GM23338 (cell line): ENCODE results near the gene CDH8. TPM values are rescaled to one million over a fixed set of nuclear protein-coding genes. Genes with fewer than 3 reads are reported as not detected.

Experiments
- ATAC-seq: fragments of 200-7000 bp; cut with Tn5 transposase; 3 replicates; pipeline ENCODE4 v1.9.1; 2020
- DNase-seq: peaks from one replicate; pipeline ENCODE4 v3.0.0-alpha.2; 2015; ENCODE audit warnings: low spot score
- H2AFZ ChIP-seq: fragments of 200-600 bp; sonication (generic); 2 replicates; pipeline ENCODE4 v1.8.0; 2016; ENCODE audit warnings: antibody characterized with exemption, mild to moderate bottlenecking, moderate library complexity
- H3F3A ChIP-seq: fragments of 200-600 bp; sonication (generic); replicated peaks from 2 replicates; pipeline ENCODE4 v1.8.0; 2017; ENCODE audit warnings: antibody characterized with exemption, mixed run types, low read depth
- H3K27ac ChIP-seq: fragments of 200-600 bp; sonication (generic); 2 replicates; pipeline ENCODE4 v1.6.1; 2016; ENCODE audit warnings: low read depth
- H3K27me3 ChIP-seq: fragments of 200-600 bp; sonication (generic); 2 replicates; pipeline ENCODE4 v1.8.0; 2016; ENCODE audit warnings: mild to moderate bottlenecking, mixed run types, moderate library complexity; ENCODE audit not compliant: insufficient read depth
- H3K36me3 ChIP-seq: fragments of 200-600 bp; sonication (generic); 2 replicates; pipeline ENCODE4 v1.8.0; 2016; ENCODE audit warnings: mild to moderate bottlenecking; ENCODE audit not compliant: insufficient read depth
- H3K4me1 ChIP-seq: fragments of 200-600 bp; sonication (generic); 2 replicates; pipeline ENCODE4 v1.8.0; 2016; ENCODE audit warnings: mild to moderate bottlenecking, moderate library complexity; ENCODE audit not compliant: insufficient read depth
- H3K4me2 ChIP-seq: fragments of 200-600 bp; sonication (generic); 2 replicates; pipeline ENCODE4 v1.7.1; 2017; ENCODE audit warnings: mixed run types
- H3K4me3 ChIP-seq: fragments of 200-600 bp; sonication (generic); 2 replicates; pipeline ENCODE4 v1.6.1; 2016; ENCODE audit warnings: mixed run types
- H3K79me2 ChIP-seq: fragments of 200-600 bp; sonication (generic); replicated peaks from 2 replicates; pipeline ENCODE4 v1.8.0; 2017; ENCODE audit warnings: mild to moderate bottlenecking; ENCODE audit not compliant: insufficient read depth
- H3K9me2 ChIP-seq: fragments of 200-600 bp; sonication (generic); 2 replicates; pipeline ENCODE4 v1.8.0; 2017; ENCODE audit not compliant: insufficient read depth
- H4K20me1 ChIP-seq: fragments of 200-600 bp; sonication (generic); replicated peaks from 2 replicates; pipeline ENCODE4 v1.8.0; 2017; ENCODE audit warnings: mild to moderate bottlenecking; ENCODE audit not compliant: insufficient read depth
- H3K27ac Mint-ChIP-seq: 2 replicates; pipeline ENCODE4 v1.8.0; 2020; ENCODE audit warnings: inconsistent platforms, mild to moderate bottlenecking, moderate library complexity, mixed read lengths
- H3K27me3 Mint-ChIP-seq: 3 replicates; pipeline ENCODE4 v1.8.0; 2022; ENCODE audit warnings: low read depth, mild to moderate bottlenecking, moderate library complexity, mixed read lengths, inconsistent platforms; ENCODE audit not compliant: insufficient read depth, poor library complexity
- H3K36me3 Mint-ChIP-seq: 3 replicates; pipeline ENCODE4 v1.8.0; 2021; ENCODE audit warnings: low read depth, mild to moderate bottlenecking, inconsistent platforms, moderate library complexity, mixed read lengths
- H3K4me1 Mint-ChIP-seq: 3 replicates; pipeline ENCODE4 v1.8.0; 2020; ENCODE audit warnings: mild to moderate bottlenecking, inconsistent platforms, mixed read lengths
- H3K4me3 Mint-ChIP-seq: 3 replicates; pipeline ENCODE4 v1.8.0; 2021; ENCODE audit warnings: moderate library complexity, mild to moderate bottlenecking, inconsistent platforms, mixed read lengths
- H3K9me3 Mint-ChIP-seq: 3 replicates; pipeline ENCODE4 v1.8.0; 2020; ENCODE audit warnings: moderate library complexity, mild to moderate bottlenecking, inconsistent platforms, mixed read lengths
- EZH2 ChIP-seq: fragments of 200-600 bp; sonication (generic); IDR thresholded peaks from one replicate; pipeline ENCODE4 v1.8.0; 2017; ENCODE audit warnings: antibody characterized with exemption, mild to moderate bottlenecking, low read depth; ENCODE audit not compliant: unreplicated experiment
- EZH2phosphoT487 ChIP-seq: fragments of 200-600 bp; sonication (generic); IDR thresholded peaks from one replicate; pipeline ENCODE4 v1.8.1; 2018; ENCODE audit warnings: antibody characterized with exemption; ENCODE audit not compliant: unreplicated experiment
- JUNB ChIP-seq: IDR thresholded peaks from one replicate; pipeline ENCODE4 v1.6.1; 2016; ENCODE audit warnings: antibody characterized with exemption; ENCODE audit not compliant: unreplicated experiment
- POLR2AphosphoS5 ChIP-seq: IDR thresholded peaks from 2 replicates; pipeline ENCODE4 v1.6.1; 2016; ENCODE audit warnings: antibody characterized with exemption, low read depth
- ZNF114 ChIP-seq: fragments of 250-450 bp; sonication (Bioruptor Pico); IDR thresholded peaks from 2 replicates; pipeline ENCODE4 v1.5.0; 2020; ENCODE audit warnings: mild to moderate bottlenecking, moderate library complexity
- ZNF331 ChIP-seq: fragments of 250-450 bp; sonication (Bioruptor Pico); IDR thresholded peaks from 2 replicates; pipeline ENCODE4 v1.5.0; 2020; ENCODE audit warnings: low read depth, mild to moderate bottlenecking, moderate library complexity
- polyA plus RNA-seq: library from polyadenylated mRNA; unstranded; fragments of >200 nt; fragmentation: Nextera tagmentation; extraction: Ambion mirVana; gene quantifications from 2 replicates; pipeline ENCODE4 v1.2.1, GENCODE V29; 2016
- total RNA-seq: library from RNA; depleted of rRNA; stranded (reverse); fragments of >200 nt; shearing (Covaris generic); gene quantifications from 2 replicates; pipeline ENCODE4 v1.2.3, GENCODE V29; 2014
- TF ChIP-seq, protein P1 (sequence below): IDR thresholded peaks from one replicate; pipeline ENCODE4 v1.6.1; 2018; ENCODE audit warnings: antibody characterized with exemption; ENCODE audit not compliant: unreplicated experiment
- TF ChIP-seq, protein P2 (sequence below): IDR thresholded peaks from 2 replicates; pipeline ENCODE4 v1.6.1; 2016; ENCODE audit warnings: antibody characterized with exemption
- TF ChIP-seq, protein P3 (sequence below): fragments of 250-450 bp; sonication (Bioruptor Pico); IDR thresholded peaks from 2 replicates; pipeline ENCODE4 v1.5.0; 2020; ENCODE audit warnings: mild to moderate bottlenecking, moderate library complexity

The CDH8 gene
- total and polyA plus RNA-seq, 2 experiments from 2014 or later = 10.2 to 11.7 TPM

DNA sequence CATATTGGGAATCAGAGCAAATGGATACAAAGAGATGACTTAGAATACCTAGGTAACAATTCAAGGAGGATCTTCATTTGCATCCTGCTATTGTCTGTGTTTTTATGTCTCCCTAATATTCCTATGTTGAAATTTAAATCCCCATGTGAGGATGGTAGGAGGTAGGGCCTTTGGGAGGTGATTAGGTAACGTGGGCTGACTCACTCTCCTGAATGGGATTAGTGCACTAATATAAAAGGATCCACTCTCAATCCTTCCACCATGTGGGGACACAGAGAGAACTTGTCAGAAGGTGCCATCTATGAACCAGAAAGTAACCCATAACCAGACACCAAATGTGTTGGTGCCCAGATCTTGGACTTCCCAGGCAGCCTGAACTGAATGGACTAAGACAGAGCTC, 83.4 kb downstream of the CDH8 start:
- H2AFZ ChIP-seq = no peak overlapping the region
- no peak overlapping the region for H3K4me3 ChIP-seq
- peaks cover 1% of the 10 kb centered on the region for H3K27me3 Mint-ChIP-seq
- DNase-seq (no peak), ATAC-seq (no peak)
- H3K4me1 Mint-ChIP-seq = peaks cover 29% of the 10 kb centered on the region
- H3K79me2 ChIP-seq = no peaks in the 10 kb centered on the region
- no peaks in the 10 kb centered on the region for H3K9me2 ChIP-seq
- H3K4me1 ChIP-seq = peaks cover 30% of the 10 kb centered on the region
- no peak for TF ChIP-seq POLR2AphosphoS5
- TF ChIP-seq EZH2phosphoT487 = no peak
- TF ChIP-seq, protein P1, sequence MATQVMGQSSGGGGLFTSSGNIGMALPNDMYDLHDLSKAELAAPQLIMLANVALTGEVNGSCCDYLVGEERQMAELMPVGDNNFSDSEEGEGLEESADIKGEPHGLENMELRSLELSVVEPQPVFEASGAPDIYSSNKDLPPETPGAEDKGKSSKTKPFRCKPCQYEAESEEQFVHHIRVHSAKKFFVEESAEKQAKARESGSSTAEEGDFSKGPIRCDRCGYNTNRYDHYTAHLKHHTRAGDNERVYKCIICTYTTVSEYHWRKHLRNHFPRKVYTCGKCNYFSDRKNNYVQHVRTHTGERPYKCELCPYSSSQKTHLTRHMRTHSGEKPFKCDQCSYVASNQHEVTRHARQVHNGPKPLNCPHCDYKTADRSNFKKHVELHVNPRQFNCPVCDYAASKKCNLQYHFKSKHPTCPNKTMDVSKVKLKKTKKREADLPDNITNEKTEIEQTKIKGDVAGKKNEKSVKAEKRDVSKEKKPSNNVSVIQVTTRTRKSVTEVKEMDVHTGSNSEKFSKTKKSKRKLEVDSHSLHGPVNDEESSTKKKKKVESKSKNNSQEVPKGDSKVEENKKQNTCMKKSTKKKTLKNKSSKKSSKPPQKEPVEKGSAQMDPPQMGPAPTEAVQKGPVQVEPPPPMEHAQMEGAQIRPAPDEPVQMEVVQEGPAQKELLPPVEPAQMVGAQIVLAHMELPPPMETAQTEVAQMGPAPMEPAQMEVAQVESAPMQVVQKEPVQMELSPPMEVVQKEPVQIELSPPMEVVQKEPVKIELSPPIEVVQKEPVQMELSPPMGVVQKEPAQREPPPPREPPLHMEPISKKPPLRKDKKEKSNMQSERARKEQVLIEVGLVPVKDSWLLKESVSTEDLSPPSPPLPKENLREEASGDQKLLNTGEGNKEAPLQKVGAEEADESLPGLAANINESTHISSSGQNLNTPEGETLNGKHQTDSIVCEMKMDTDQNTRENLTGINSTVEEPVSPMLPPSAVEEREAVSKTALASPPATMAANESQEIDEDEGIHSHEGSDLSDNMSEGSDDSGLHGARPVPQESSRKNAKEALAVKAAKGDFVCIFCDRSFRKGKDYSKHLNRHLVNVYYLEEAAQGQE = no peak
- TF ChIP-seq ZNF114 (CRISPR knock-in tag) = no peak
- TF ChIP-seq, protein P2, sequence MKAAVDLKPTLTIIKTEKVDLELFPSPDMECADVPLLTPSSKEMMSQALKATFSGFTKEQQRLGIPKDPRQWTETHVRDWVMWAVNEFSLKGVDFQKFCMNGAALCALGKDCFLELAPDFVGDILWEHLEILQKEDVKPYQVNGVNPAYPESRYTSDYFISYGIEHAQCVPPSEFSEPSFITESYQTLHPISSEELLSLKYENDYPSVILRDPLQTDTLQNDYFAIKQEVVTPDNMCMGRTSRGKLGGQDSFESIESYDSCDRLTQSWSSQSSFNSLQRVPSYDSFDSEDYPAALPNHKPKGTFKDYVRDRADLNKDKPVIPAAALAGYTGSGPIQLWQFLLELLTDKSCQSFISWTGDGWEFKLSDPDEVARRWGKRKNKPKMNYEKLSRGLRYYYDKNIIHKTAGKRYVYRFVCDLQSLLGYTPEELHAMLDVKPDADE = no peak
- no peak for TF ChIP-seq JUNB
- no peak for TF ChIP-seq EZH2
- no peak for TF ChIP-seq ZNF331 (CRISPR knock-in tag)
- TF ChIP-seq, protein P3, sequence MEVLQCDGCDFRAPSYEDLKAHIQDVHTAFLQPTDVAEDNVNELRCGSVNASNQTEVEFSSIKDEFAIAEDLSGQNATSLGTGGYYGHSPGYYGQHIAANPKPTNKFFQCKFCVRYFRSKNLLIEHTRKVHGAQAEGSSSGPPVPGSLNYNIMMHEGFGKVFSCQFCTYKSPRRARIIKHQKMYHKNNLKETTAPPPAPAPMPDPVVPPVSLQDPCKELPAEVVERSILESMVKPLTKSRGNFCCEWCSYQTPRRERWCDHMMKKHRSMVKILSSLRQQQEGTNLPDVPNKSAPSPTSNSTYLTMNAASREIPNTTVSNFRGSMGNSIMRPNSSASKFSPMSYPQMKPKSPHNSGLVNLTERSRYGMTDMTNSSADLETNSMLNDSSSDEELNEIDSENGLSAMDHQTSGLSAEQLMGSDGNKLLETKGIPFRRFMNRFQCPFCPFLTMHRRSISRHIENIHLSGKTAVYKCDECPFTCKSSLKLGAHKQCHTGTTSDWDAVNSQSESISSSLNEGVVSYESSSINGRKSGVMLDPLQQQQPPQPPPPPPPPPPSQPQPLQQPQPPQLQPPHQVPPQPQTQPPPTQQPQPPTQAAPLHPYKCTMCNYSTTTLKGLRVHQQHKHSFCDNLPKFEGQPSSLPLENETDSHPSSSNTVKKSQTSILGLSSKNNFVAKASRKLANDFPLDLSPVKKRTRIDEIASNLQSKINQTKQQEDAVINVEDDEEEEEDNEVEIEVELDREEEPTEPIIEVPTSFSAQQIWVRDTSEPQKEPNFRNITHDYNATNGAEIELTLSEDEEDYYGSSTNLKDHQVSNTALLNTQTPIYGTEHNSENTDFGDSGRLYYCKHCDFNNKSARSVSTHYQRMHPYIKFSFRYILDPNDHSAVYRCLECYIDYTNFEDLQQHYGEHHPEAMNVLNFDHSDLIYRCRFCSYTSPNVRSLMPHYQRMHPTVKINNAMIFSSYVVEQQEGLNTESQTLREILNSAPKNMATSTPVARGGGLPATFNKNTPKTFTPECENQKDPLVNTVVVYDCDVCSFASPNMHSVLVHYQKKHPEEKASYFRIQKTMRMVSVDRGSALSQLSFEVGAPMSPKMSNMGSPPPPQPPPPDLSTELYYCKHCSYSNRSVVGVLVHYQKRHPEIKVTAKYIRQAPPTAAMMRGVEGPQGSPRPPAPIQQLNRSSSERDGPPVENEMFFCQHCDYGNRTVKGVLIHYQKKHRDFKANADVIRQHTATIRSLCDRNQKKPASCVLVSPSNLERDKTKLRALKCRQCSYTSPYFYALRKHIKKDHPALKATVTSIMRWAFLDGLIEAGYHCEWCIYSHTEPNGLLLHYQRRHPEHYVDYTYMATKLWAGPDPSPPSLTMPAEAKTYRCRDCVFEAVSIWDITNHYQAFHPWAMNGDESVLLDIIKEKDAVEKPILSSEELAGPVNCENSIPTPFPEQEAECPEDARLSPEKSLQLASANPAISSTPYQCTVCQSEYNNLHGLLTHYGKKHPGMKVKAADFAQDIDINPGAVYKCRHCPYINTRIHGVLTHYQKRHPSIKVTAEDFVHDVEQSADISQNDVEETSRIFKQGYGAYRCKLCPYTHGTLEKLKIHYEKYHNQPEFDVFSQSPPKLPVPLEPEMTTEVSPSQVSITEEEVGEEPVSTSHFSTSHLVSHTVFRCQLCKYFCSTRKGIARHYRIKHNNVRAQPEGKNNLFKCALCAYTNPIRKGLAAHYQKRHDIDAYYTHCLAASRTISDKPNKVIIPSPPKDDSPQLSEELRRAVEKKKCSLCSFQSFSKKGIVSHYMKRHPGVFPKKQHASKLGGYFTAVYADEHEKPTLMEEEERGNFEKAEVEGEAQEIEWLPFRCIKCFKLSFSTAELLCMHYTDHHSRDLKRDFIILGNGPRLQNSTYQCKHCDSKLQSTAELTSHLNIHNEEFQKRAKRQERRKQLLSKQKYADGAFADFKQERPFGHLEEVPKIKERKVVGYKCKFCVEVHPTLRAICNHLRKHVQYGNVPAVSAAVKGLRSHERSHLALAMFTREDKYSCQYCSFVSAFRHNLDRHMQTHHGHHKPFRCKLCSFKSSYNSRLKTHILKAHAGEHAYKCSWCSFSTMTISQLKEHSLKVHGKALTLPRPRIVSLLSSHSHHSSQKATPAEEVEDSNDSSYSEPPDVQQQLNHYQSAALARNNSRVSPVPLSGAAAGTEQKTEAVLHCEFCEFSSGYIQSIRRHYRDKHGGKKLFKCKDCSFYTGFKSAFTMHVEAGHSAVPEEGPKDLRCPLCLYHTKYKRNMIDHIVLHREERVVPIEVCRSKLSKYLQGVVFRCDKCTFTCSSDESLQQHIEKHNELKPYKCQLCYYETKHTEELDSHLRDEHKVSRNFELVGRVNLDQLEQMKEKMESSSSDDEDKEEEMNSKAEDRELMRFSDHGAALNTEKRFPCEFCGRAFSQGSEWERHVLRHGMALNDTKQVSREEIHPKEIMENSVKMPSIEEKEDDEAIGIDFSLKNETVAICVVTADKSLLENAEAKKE (CRISPR knock-in tag) = no peak
- H3K4me2 ChIP-seq = no peak overlapping the region
- H3K27ac Mint-ChIP-seq = no peak overlapping the region
- no peaks in the 10 kb centered on the region for H3K27me3 ChIP-seq
- no peaks in the 10 kb centered on the region for H3K36me3 ChIP-seq
- no peak overlapping the region for H3K4me3 Mint-ChIP-seq
- H3F3A ChIP-seq = no peaks in the 10 kb centered on the region
- no peaks in the 10 kb centered on the region for H4K20me1 ChIP-seq
- no peaks in the 10 kb centered on the region; the same call in 2 of the 3 replicates for H3K9me3 Mint-ChIP-seq
- H3K27ac ChIP-seq = no peak overlapping the region
- H3K36me3 Mint-ChIP-seq = no peaks in the 10 kb centered on the region
